IMR-90 (cell line): ENCODE measurements around the gene C21orf91. TPM values are rescaled to one million over a fixed set of nuclear protein-coding genes. Genes with fewer than 3 reads are reported as not detected.

Source experiments
- ATAC-seq: fragments of 200-7000 bp; cut with Tn5 transposase; 2 replicates; pipeline ENCODE4 v1.9.1; 2020; ENCODE audit warnings: low read depth, mild to moderate bottlenecking, moderate library complexity
- BruUV-seq: library from RNA; stranded (reverse); fragments of 400-500 nt; replicated peaks from 2 replicates; lab custom pipeline; 2021; lab: Mats Ljungman, UMichigan
- CTCF ChIA-PET: fragments of 300-600 bp; formaldehyde crosslinking; extraction: SDS; loops from one replicate; lab custom pipeline; 2021; ENCODE audit warnings: antibody characterized with exemption; lab: Yijun Ruan, JAX
- POLR2A ChIA-PET: fragments of 300-600 bp; sonication (Branson Sonifier 250); formaldehyde crosslinking; loops from one replicate; lab custom pipeline; 2022; ENCODE audit warnings: antibody characterized with exemption; ENCODE audit not compliant: unreplicated experiment; lab: Charles Lee
- DNase-seq: peaks from one replicate; pipeline ENCODE4 v3.0.0; 2013
- H2AFZ ChIP-seq: replicated peaks from 2 replicates; pipeline ENCODE3; 2013; ENCODE audit warnings: low read length, mild to moderate bottlenecking; ENCODE audit not compliant: poor library complexity
- H2AK5ac ChIP-seq: 2 replicates; pipeline ENCODE4 v1.6.1; 2013; ENCODE audit warnings: low read depth, low read length, inconsistent platforms
- H2AK9ac ChIP-seq: replicated peaks from 2 replicates; pipeline ENCODE3; 2013; ENCODE audit warnings: mild to moderate bottlenecking, low read depth, low read length, moderate library complexity; ENCODE audit not compliant: poor library complexity
- H2BK120ac ChIP-seq: 2 replicates; pipeline ENCODE4 v1.6.1; 2013; ENCODE audit warnings: low read depth, low read length, inconsistent platforms
- H2BK15ac ChIP-seq: 3 replicates; pipeline ENCODE4 v1.6.1; 2013; ENCODE audit warnings: low read depth, low read length, inconsistent platforms
- H2BK20ac ChIP-seq: 2 replicates; pipeline ENCODE4 v1.6.1; 2013; ENCODE audit warnings: low read depth, mild to moderate bottlenecking, inconsistent platforms, low read length, moderate library complexity
- H2BK5ac ChIP-seq: 2 replicates; pipeline ENCODE4 v1.6.1; 2013; ENCODE audit warnings: mild to moderate bottlenecking, low read depth, low read length, inconsistent platforms; ENCODE audit not compliant: poor library complexity, severe bottlenecking
- H3K14ac ChIP-seq: replicated peaks from 2 replicates; pipeline ENCODE4 v1.6.1; 2013; ENCODE audit warnings: low read depth, low read length, inconsistent platforms
- H3K18ac ChIP-seq: 2 replicates; pipeline ENCODE4 v1.6.1; 2013; ENCODE audit warnings: low read depth, low read length, control low read depth
- H3K23ac ChIP-seq: 2 replicates; pipeline ENCODE4 v1.6.1; 2013; ENCODE audit warnings: low read depth, low read length, inconsistent platforms
- H3K27ac ChIP-seq: 2 replicates; pipeline ENCODE4 v1.5.1; 2013; ENCODE audit warnings: mild to moderate bottlenecking, control low read depth, low read length; ENCODE audit not compliant: insufficient read depth
- H3K27me3 ChIP-seq: 2 replicates; pipeline ENCODE4 v1.6.1; 2013; ENCODE audit warnings: low read length; ENCODE audit not compliant: control insufficient read depth, insufficient read depth
- H3K36me3 ChIP-seq: 2 replicates; pipeline ENCODE4 v1.6.1; 2013; ENCODE audit warnings: low read length, mixed read lengths; ENCODE audit not compliant: control insufficient read depth, insufficient read depth
- H3K4ac ChIP-seq: 2 replicates; pipeline ENCODE4 v1.6.1; 2013; ENCODE audit warnings: low read depth, low read length, inconsistent platforms
- H3K4me1 ChIP-seq: 2 replicates; pipeline ENCODE4 v1.6.1; 2013; ENCODE audit warnings: low read length, mixed read lengths; ENCODE audit not compliant: control insufficient read depth, insufficient read depth
- H3K4me2 ChIP-seq: 2 replicates; pipeline ENCODE4 v1.6.1; 2013; ENCODE audit warnings: low read depth, mild to moderate bottlenecking, control low read depth, low read length, moderate library complexity
- H3K4me3 ChIP-seq: 2 replicates; pipeline ENCODE4 v1.5.1; 2013; ENCODE audit warnings: low read depth, mild to moderate bottlenecking, control low read depth, low read length, moderate library complexity; ENCODE audit not compliant: insufficient read depth
- H3K56ac ChIP-seq: 2 replicates; pipeline ENCODE4 v1.6.1; 2013; ENCODE audit warnings: low read length, inconsistent platforms; ENCODE audit not compliant: insufficient read depth; ENCODE audit errors: extremely low read depth
- H3K79me1 ChIP-seq, 2 experiments: 2 replicates each; pipeline ENCODE4 v1.6.1; 2013; ENCODE audit warnings: low read length in 2 of 2, inconsistent platforms in 1 of 2, low read depth in 1 of 2
- H3K9ac ChIP-seq: 2 replicates; pipeline ENCODE4 v1.6.1; 2013; ENCODE audit warnings: low read depth, low read length, control low read depth
- H3K9me1 ChIP-seq: 2 replicates; pipeline ENCODE4 v1.6.1; 2013; ENCODE audit warnings: low read length, inconsistent platforms; ENCODE audit not compliant: insufficient read depth
- H3K9me3 ChIP-seq: 2 replicates; pipeline ENCODE4 v1.6.1; 2013; ENCODE audit warnings: low read length; ENCODE audit not compliant: control insufficient read depth, insufficient read depth
- H4K20me1 ChIP-seq: 2 replicates; pipeline ENCODE4 v1.6.1; 2013; ENCODE audit warnings: low read length, inconsistent platforms; ENCODE audit not compliant: insufficient read depth
- H4K5ac ChIP-seq: 2 replicates; pipeline ENCODE4 v1.6.1; 2013; ENCODE audit warnings: mild to moderate bottlenecking, low read depth, low read length, control low read depth
- H4K8ac ChIP-seq, 2 experiments: 2 replicates each; pipeline ENCODE4 v1.6.1; 2013; ENCODE audit warnings: low read depth in 2 of 2, low read length in 2 of 2, control low read depth in 1 of 2, inconsistent platforms in 1 of 2
- H4K91ac ChIP-seq: 2 replicates; pipeline ENCODE4 v1.6.1; 2013; ENCODE audit warnings: low read depth, low read length, inconsistent platforms; ENCODE audit not compliant: insufficient read depth
- CHD1 ChIP-seq: IDR thresholded peaks from 2 replicates; pipeline ENCODE4 v1.6.1; 2012; ENCODE audit warnings: low read depth, low read length, improper control_type of control experiment
- FOS ChIP-seq: fragments of 150-350 bp; IDR thresholded peaks from 2 replicates; pipeline ENCODE4 v1.6.1; 2016; ENCODE audit warnings: low read depth, low read length
- MAFK ChIP-seq: IDR thresholded peaks from 2 replicates; pipeline ENCODE4 v1.6.1; 2012; ENCODE audit warnings: low read depth, low read length, improper control_type of control experiment
- NFE2L2 ChIP-seq: fragments of 150-350 bp; IDR thresholded peaks from 2 replicates; pipeline ENCODE4 v1.6.1; 2016; ENCODE audit warnings: low read depth, mild to moderate bottlenecking, low read length
- POLR2A ChIP-seq: IDR thresholded peaks from 2 replicates; pipeline ENCODE4 v1.6.1; 2012; ENCODE audit warnings: mild to moderate bottlenecking, low read depth, low read length
- RAD21 ChIP-seq: IDR thresholded peaks from 2 replicates; pipeline ENCODE4 v1.6.1; 2012; ENCODE audit warnings: low read length, improper control_type of control experiment
- RFX5 ChIP-seq: IDR thresholded peaks from 2 replicates; pipeline ENCODE4 v1.8.0; 2012; ENCODE audit warnings: low read depth, mild to moderate bottlenecking, low read length, moderate library complexity
- WGBS, 2 experiments: methylation state at CpG; one replicate each; pipeline versions ENCODE4 v1.1.5 to v1.1.7; 2013; ENCODE audit warnings: missing lambda C conversion rate in 2 of 2; ENCODE audit not compliant: insufficient read length in 1 of 2; ENCODE audit errors: extremely low coverage in 2 of 2; 5-methylcytosine and 5-hydroxymethylcytosine counted together
- dilution Hi-C: fragments of 300-500 bp; cut with HindIII; formaldehyde crosslinking; loops from one replicate; pipeline ENCODE4 v1.14.3; 2018; ENCODE audit warnings: low sequenced_read_pairs; ENCODE audit not compliant: unreplicated experiment
- in situ Hi-C: fragments of 300-500 bp; cut with MboI; formaldehyde crosslinking; loops from 3 replicates; pipeline ENCODE4 v1.14.3; 2019; ENCODE audit warnings: low sequenced_read_pairs, inconsistent platforms, mixed read lengths
- intact Hi-C: fragments of 100-400 bp; cut with micrococcal nuclease; formaldehyde crosslinking; loops from 2 replicates; pipeline ENCODE4 v1.10.0; 2022
- polyA plus RNA-seq, 3 experiments: library from polyadenylated mRNA; depleted of rRNA; stranded (reverse); fragments of >200 nt; gene quantifications; 2 replicates each; pipeline ENCODE4 v1.2.3, GENCODE V29; 2012; ENCODE audit warnings: low replicate concordance in 1 of 3
- total RNA-seq: library from RNA; depleted of rRNA; stranded (reverse); fragments of >200 nt; gene quantifications from 2 replicates; pipeline ENCODE4 v1.2.3, GENCODE V29; 2012

The C21orf91 gene
- total and polyA plus RNA-seq, 2 of the 4 experiments (the other 2 are of a cell fraction): 3.7 to 9.3 TPM

GRCh38 chr21:17745086-17745485 lies 74.1 kb downstream of the C21orf91 start:
- H3K36me3 ChIP-seq: no peaks in the 10 kb centered on the region
- no peak overlapping the region for H2BK120ac ChIP-seq
- no peak overlapping the region for H2AFZ ChIP-seq
- no peak overlapping the region for H2BK15ac ChIP-seq
- no peak overlapping the region for H3K4ac ChIP-seq
- in situ Hi-C loops (no loop called here), intact Hi-C loops (no loop called here), dilution Hi-C loops (no loop called here)
- CTCF ChIA-PET: no interaction called here
- POLR2A ChIA-PET: interaction anchor here (0.6 kb wide), 1 partner anchor 9 kb away, joined by 10 read pairs; no protein-coding TSS in a partner anchor
- no peak for ATAC-seq
- no CpG with 5 or more reads among the region's 6 CpGs for WGBS, 2 experiments
- no peak for DNase-seq
- no peaks in the 10 kb centered on the region for H4K20me1 ChIP-seq
- H3K79me1 ChIP-seq: no peaks in the 10 kb centered on the region
- H2AK9ac ChIP-seq: no peak overlapping the region
- H2BK20ac ChIP-seq: no peak overlapping the region
- no peak overlapping the region for H3K4me2 ChIP-seq
- no peak overlapping the region for H2BK5ac ChIP-seq
- no TSS peak for BruUV-seq
- no peak overlapping the region for H3K27ac ChIP-seq
- H3K14ac ChIP-seq: no peak overlapping the region
- H3K18ac ChIP-seq: no peak overlapping the region
- no peaks in the 10 kb centered on the region for H3K27me3 ChIP-seq
- H3K9me3 ChIP-seq: no peaks in the 10 kb centered on the region
- H4K8ac ChIP-seq: no peak overlapping the region
- no peak overlapping the region for H4K5ac ChIP-seq
- no peak overlapping the region for H4K91ac ChIP-seq
- H3K4me3 ChIP-seq: no peak overlapping the region
- H3K56ac ChIP-seq: no peak overlapping the region
- H3K23ac ChIP-seq: no peak overlapping the region
- H3K4me1 ChIP-seq: no peaks in the 10 kb centered on the region
- H3K9me1 ChIP-seq: no peaks in the 10 kb centered on the region
- no peak overlapping the region for H3K9ac ChIP-seq
- no peak for TF ChIP-seq CHD1
- no peak for TF ChIP-seq NFE2L2
- no peak for TF ChIP-seq FOS
- TF ChIP-seq RFX5: no peak
- TF ChIP-seq POLR2A: no peak
- TF ChIP-seq MAFK: no peak
- TF ChIP-seq RAD21: no peak
- no peak overlapping the region for H2AK5ac ChIP-seq
